ENCODE measurements around the gene PIK3C2G. TPM values are rescaled to one million over a fixed set of nuclear protein-coding genes. Genes with fewer than 3 reads are reported as not detected.

PIK3C2G gene
- total RNA-seq, 2 experiments from 2014 or later = not detected

DNA sequence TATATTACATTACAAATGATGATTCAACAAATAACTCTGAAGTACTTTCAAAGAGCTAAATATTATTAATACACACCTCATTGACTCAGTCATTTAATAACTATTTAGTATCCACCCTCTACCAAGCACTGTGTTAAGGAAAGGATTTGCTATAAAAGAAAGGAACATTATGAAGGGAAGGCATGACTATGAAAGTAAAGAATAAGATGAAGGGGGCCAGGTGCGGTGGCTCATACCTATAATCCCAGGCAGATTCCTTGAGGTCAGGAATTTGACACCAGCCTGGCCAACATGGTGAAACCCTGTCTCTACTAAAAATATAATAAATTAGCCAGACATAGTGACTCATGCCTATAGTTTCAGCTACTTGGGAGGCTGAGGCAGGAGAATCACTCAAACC, 368.6 kb downstream of the PIK3C2G start:
- H3K79me2 ChIP-seq (ENCODE audit: insufficient read depth, low read depth, low read length) = no peaks in the 10 kb centered on the region
- CTCF ChIA-PET (ENCODE audit: unreplicated experiment) = no interaction called here
- TF ChIP-seq EZH2phosphoT487 (IDR thresholded peaks at IDR 0.05; ENCODE audit: borderline replicate concordance, low read depth, low read length) = no peak
- TF ChIP-seq, protein P1, sequence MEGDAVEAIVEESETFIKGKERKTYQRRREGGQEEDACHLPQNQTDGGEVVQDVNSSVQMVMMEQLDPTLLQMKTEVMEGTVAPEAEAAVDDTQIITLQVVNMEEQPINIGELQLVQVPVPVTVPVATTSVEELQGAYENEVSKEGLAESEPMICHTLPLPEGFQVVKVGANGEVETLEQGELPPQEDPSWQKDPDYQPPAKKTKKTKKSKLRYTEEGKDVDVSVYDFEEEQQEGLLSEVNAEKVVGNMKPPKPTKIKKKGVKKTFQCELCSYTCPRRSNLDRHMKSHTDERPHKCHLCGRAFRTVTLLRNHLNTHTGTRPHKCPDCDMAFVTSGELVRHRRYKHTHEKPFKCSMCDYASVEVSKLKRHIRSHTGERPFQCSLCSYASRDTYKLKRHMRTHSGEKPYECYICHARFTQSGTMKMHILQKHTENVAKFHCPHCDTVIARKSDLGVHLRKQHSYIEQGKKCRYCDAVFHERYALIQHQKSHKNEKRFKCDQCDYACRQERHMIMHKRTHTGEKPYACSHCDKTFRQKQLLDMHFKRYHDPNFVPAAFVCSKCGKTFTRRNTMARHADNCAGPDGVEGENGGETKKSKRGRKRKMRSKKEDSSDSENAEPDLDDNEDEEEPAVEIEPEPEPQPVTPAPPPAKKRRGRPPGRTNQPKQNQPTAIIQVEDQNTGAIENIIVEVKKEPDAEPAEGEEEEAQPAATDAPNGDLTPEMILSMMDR (conservative IDR thresholded peaks at IDR 0.05; ENCODE audit: low read length) = no peak
- intact Hi-C loops (cut with micrococcal nuclease; ENCODE audit: unreplicated experiment) = no loop called here
- no peak overlapping the region for H2AFZ ChIP-seq (ENCODE audit: low read length)
- POLR2A ChIA-PET = interaction anchor here (0.5 kb wide), 1 partner anchor 163 kb away, joined by 3 read pairs; no protein-coding TSS in a partner anchor
- H3K4me3 ChIP-seq (ENCODE audit: low read depth, low read length, poor library complexity, severe bottlenecking) = no peak overlapping the region
- no TSS peak for BruUV-seq (replicated peaks)
- H3K9me2 ChIP-seq (ENCODE audit: insufficient read depth, low read length) = no peaks in the 10 kb centered on the region
- no peaks in the 10 kb centered on the region; the same call in 1 of the 2 replicates for H3K9me3 ChIP-seq (ENCODE audit: low read length)
- no peaks in the 10 kb centered on the region for H4K20me1 ChIP-seq (ENCODE audit: insufficient read depth, low read length)
- H3K4me2 ChIP-seq (ENCODE audit: low read length) = no peak overlapping the region
- H3K4me1 ChIP-seq (ENCODE audit: insufficient read depth, low read length, poor library complexity, severe bottlenecking) = no peaks in the 10 kb centered on the region
- H3K36me3 ChIP-seq (ENCODE audit: insufficient read depth, low read length) = no peaks in the 10 kb centered on the region
- DNase-seq (ENCODE audit: low spot score) = no peak
- H3K27ac ChIP-seq (ENCODE audit: low read depth, low read length, poor library complexity, severe bottlenecking) = no peak overlapping the region

GRCh38 chr12:18631339-18631738, 370.0 kb downstream of the PIK3C2G start:
- ChIA-PET CTCF (ENCODE audit: unreplicated experiment) (no interaction called here), POLR2A (no interaction called here)
- Histone ChIP-seq H3K4me2 (ENCODE audit: low read length) (no peak overlapping the region), H3K9me2 (ENCODE audit: insufficient read depth, low read length) (no peaks in the 10 kb centered on the region), H2AFZ (ENCODE audit: low read length) (no peak overlapping the region), H3K27ac (ENCODE audit: low read depth, low read length, poor library complexity, severe bottlenecking) (no peak overlapping the region), H3K4me3 (ENCODE audit: low read depth, low read length, poor library complexity, severe bottlenecking) (no peak overlapping the region), H4K20me1 (ENCODE audit: insufficient read depth, low read length) (no peaks in the 10 kb centered on the region), H3K36me3 (ENCODE audit: insufficient read depth, low read length) (no peaks in the 10 kb centered on the region), H3K9me3 (ENCODE audit: low read length) (no peaks in the 10 kb centered on the region; the same call in 1 of the 2 replicates), H3K4me1 (ENCODE audit: insufficient read depth, low read length, poor library complexity, severe bottlenecking) (no peaks in the 10 kb centered on the region), H3K79me2 (ENCODE audit: insufficient read depth, low read depth, low read length) (no peaks in the 10 kb centered on the region)
- intact Hi-C loops (cut with micrococcal nuclease; ENCODE audit: unreplicated experiment) = no loop called here
- TF ChIP-seq, protein P1 (conservative IDR thresholded peaks at IDR 0.05; ENCODE audit: low read length) = no peak
- no peak for TF ChIP-seq EZH2phosphoT487 (IDR thresholded peaks at IDR 0.05; ENCODE audit: borderline replicate concordance, low read depth, low read length)
- DNase-seq (ENCODE audit: low spot score) = no peak
- BruUV-seq (replicated peaks) = no TSS peak

DNA sequence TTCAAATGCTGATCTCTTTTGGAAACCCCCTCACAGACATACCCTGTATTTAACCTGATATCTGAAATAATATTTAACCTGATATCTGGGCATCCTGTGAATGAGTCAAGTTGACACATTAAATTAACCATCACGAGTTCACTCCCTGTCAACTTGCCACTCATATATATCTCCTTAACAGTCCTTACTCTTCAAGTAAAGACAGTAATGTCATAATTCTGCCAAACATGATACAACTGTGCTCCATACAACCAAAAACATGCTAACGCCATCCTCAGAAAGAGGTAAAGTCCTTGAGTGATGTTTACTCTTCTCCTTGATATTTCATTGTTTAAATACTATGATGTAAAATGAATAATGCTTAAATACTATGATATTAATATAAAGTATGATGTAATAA, 371.5 kb downstream of the PIK3C2G start:
- Histone ChIP-seq H3K27ac (ENCODE audit: low read depth, low read length, poor library complexity, severe bottlenecking) (no peak overlapping the region), H3K79me2 (ENCODE audit: insufficient read depth, low read depth, low read length) (no peaks in the 10 kb centered on the region), H3K36me3 (ENCODE audit: insufficient read depth, low read length) (no peaks in the 10 kb centered on the region), H3K9me3 (ENCODE audit: low read length) (no peaks in the 10 kb centered on the region), H3K4me1 (ENCODE audit: insufficient read depth, low read length, poor library complexity, severe bottlenecking) (no peaks in the 10 kb centered on the region), H3K4me3 (ENCODE audit: low read depth, low read length, poor library complexity, severe bottlenecking) (no peak overlapping the region), H4K20me1 (ENCODE audit: insufficient read depth, low read length) (no peaks in the 10 kb centered on the region), H2AFZ (ENCODE audit: low read length) (no peak overlapping the region), H3K4me2 (ENCODE audit: low read length) (no peak overlapping the region), H3K9me2 (ENCODE audit: insufficient read depth, low read length) (no peaks in the 10 kb centered on the region)
- no peak for DNase-seq (ENCODE audit: low spot score)
- TF ChIP-seq, protein P1 (conservative IDR thresholded peaks at IDR 0.05; ENCODE audit: low read length) = no peak
- TF ChIP-seq EZH2phosphoT487 (IDR thresholded peaks at IDR 0.05; ENCODE audit: borderline replicate concordance, low read depth, low read length) = no peak
- ChIA-PET CTCF (ENCODE audit: unreplicated experiment) (no interaction called here), POLR2A (no interaction called here)
- intact Hi-C loops (cut with micrococcal nuclease; ENCODE audit: unreplicated experiment) = no loop called here
- no TSS peak for BruUV-seq (replicated peaks)
